Transverse colon (tissue), 4 donors: ENCODE data around the gene SMYD3.

Experiments
- POLR2A ChIP-seq: fragments of 450-650 bp; IDR thresholded peaks from one replicate; pipeline ENCODE4 v1.6.1; 2016; ENCODE audit warnings: antibody characterized with exemption, mild to moderate bottlenecking, moderate library complexity
- POLR2AphosphoS5 ChIP-seq, 3 donors: sonication (generic); formaldehyde crosslinking; IDR thresholded peaks; one replicate each; pipeline ENCODE4 v1.6.1; 2016; ENCODE audit warnings: antibody characterized with exemption in 3 of 3
- TF ChIP-seq, protein P1 (sequence below), 5 experiments: fragments of 200-600 bp in 3 of 5; fragments of 450-650 bp in 2 of 5; sonication (generic) in 3 of 5; IDR thresholded peaks; 1 replicate in 2 of 5; 2 replicates in 3 of 5; pipeline ENCODE4 v1.5.1; 2016 to 2017; ENCODE audit warnings: antibody characterized with exemption in 5 of 5, inconsistent platforms in 3 of 5, mild to moderate bottlenecking in 2 of 5, moderate library complexity in 1 of 5

- TF ChIP-seq, protein P1, sequence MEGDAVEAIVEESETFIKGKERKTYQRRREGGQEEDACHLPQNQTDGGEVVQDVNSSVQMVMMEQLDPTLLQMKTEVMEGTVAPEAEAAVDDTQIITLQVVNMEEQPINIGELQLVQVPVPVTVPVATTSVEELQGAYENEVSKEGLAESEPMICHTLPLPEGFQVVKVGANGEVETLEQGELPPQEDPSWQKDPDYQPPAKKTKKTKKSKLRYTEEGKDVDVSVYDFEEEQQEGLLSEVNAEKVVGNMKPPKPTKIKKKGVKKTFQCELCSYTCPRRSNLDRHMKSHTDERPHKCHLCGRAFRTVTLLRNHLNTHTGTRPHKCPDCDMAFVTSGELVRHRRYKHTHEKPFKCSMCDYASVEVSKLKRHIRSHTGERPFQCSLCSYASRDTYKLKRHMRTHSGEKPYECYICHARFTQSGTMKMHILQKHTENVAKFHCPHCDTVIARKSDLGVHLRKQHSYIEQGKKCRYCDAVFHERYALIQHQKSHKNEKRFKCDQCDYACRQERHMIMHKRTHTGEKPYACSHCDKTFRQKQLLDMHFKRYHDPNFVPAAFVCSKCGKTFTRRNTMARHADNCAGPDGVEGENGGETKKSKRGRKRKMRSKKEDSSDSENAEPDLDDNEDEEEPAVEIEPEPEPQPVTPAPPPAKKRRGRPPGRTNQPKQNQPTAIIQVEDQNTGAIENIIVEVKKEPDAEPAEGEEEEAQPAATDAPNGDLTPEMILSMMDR (IDR thresholded peaks at IDR 0.05): no peak
- TF ChIP-seq POLR2A (no peak), POLR2AphosphoS5 (IDR thresholded peaks at IDR 0.05) (no peak)
These were observed 399.4 kb downstream of the SMYD3 start for GRCh38 chr1:246107516-246108277.
